NCI-H146 treated with DMSO at 0.1 percent for 48 hours (cell line): ENCODE measurements around the gene MSH4.
"Not testable (repeated sequence)": the region's sequence is repeated elsewhere in the genome, so short reads cannot be mapped to it uniquely, and the experiment has no call there.

Experiments used
- DNase-seq: peaks from one replicate; lab custom pipeline; 2025; ENCODE audit not compliant: unreplicated experiment; lab: John Stamatoyannopoulos, UW

The MSH4 gene

DNA sequence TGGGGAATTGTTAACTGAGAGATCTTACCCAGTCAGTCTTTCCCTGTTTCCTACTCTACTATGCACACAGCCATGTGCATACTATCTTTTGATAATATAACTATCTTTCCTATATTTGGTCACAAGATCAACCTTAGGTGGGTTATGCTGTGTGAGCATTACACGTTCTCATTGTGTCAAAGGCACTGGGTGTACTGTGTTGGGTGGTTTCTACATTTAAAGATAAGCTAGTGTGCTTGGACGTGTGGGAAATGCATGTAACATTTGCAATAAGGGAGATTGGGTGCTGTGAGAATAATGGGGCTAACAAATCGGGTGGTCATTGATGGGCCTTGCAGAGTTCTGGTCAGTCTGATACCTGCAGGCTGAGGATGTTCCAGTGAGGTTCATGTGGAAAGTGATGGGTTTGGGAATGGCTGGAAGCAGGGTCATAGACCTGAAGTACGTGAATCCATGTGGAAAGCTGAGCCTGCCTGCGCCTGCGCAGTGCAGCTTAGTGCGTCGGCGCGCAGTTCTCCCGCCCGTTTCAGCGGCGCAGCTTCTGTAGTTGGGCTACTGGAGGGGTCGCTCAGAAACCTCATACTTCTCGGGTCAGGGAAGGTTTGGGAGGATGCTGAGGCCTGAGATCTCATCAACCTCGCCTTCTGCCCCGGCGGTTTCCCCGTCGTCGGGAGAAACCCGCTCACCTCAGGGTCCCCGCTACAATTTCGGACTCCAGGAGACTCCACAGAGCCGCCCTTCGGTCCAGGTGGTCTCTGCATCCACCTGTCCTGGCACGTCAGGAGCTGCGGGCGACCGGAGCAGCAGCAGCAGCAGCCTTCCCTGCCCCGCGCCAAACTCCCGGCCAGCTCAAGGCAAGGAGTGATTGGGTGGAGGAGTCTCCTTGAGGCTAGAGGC lies at the start of gene MSH4:
MSH4 (plus strand) TSS at position 507 of the 897 bp plus-strand sequence; CDS start at position 611, 104 bp downstream.
- no peak for DNase-seq

DNA sequence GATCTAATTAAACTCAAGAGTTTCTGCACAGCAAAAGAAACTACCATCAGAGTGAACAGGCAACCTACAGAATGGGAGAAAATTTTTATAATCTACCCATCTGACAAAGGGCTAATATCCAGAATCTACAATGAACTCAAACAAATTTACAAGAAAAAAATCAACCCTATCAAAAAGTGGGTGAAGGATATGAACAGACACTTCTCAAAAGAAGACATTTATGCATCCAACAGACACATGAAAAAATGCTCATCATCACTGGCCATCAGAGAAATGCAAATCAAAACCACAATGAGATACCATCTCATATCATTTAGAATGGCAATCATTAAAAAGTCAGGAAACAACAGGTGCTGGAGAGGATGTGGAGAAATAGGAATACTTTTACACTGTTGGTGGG lies 39.5 kb upstream of the MSH4 start:
- DNase-seq: not testable (repeated sequence)

GRCh38 chr1:75758543-75758942 lies 38.1 kb upstream of the MSH4 start:
- DNase-seq: not testable (repeated sequence)

GRCh38 chr1:75764057-75764655 lies 32.5 kb upstream of the MSH4 start:
- no peak for DNase-seq

- no peak for DNase-seq
Observed at GRCh38 chr1:75765697-75766355, 30.9 kb upstream of the MSH4 start.

- DNase-seq: no peak
Observed at GRCh38 chr1:75768016-75768415, 28.7 kb upstream of the MSH4 start.

DNA sequence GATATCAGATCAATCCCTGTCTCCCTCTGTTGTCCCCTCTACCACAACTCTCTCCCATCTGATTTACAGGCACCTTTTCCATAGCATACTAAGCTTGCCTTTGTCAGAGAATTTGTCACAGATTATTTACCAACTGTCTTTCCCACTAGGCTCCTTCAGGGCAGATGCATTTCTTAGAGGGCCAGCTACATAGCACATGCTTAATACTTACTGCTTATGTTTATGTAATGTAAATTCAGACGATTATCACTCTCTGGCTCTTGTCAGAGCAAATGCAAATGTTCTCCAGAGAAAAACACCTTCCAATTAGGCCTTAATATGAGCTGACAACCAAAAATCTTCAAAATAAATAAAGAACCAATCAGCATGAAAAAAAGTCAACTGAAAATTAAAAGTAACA lies 25.9 kb upstream of the MSH4 start:
- DNase-seq: no peak

DNA sequence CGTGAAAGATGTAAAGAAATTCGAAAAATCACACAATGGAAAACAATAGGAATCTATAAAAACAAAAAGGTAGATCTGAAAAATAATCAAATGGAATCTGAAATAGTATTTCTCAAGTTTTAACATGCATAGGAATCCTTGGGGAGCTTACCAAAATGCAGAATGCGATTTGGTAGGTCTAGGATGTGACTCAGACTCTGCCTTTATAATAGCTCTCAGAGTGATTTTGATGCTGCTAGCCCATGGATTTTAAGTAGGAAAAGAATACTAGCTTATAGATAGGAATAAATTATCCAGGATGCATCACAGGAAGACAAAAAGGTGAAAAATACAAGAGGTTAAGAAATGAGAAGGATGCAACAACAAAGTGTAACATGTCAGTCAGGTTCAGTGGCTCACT lies 24.7 kb upstream of the MSH4 start:
- no peak for DNase-seq

DNA sequence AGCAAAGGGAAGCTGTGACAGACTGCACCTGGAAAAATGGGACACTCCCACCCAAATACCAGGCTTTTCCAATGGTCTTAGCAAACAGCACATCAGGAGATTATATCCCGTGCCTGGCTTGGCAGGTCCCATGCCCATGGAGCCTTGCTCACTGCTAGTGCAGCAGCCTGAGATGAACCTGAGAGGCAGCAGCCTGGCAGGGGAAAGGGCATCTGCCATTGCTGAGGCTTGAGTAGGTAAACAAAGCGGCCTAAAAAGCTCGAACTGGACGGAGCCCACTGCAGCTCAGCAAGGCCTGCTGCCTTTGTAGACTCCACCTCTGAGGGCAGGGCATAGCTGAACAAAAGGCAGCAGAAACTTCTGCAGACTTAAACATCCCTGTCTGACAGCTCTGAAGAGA lies 18.9 kb upstream of the MSH4 start:
- not testable (repeated sequence) for DNase-seq

GRCh38 chr1:75778694-75779093 lies 18.0 kb upstream of the MSH4 start:
- DNase-seq: not testable (repeated sequence)

DNA sequence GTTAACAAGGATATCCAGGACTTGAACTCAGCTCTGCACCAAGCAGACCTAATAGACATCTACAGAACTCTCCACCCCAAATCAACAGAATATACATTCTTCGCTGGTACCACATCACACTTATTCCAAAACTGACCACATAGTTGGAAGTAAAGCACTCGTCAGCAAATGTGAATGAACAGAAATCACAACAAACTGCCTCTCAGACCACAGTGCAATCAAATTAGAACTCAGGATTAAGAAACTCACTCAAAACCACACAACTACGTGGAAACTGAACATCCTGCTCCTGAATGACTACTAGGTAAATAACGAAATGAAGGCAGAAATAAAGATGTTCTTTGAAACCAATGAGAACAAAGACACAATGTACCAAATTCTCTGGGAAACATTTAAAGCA lies 16.5 kb upstream of the MSH4 start:
- not testable (repeated sequence) for DNase-seq

DNA sequence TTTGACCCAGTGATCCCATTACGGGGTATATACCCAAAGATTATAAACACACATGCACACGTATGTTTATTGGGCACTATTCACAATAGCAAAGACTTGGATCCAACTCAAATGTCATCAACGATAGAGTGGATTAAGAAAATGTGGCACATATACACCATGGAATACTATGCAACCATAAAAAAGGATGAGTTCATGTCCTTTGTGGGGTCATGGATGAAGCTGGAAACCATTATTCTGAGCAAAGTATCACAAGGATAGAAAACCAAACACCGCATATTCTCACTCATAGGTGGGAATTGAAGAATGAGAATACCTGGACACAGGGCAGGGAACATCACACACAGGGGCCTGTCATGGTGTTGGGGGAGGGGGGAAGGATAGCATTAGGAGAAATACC lies 12.8 kb upstream of the MSH4 start:
- DNase-seq: not testable (repeated sequence)

- DNase-seq: no peak
Observed at GRCh38 chr1:75785320-75785982, 11.2 kb upstream of the MSH4 start.

- DNase-seq: peak; percentile 94
Observed at GRCh38 chr1:75785983-75786853, 10.5 kb upstream of the MSH4 start, which contains the start of gene RABGGTB. TSS of gene RABGGTB (plus strand) at chr1:75786256. CDS start at chr1:75786272, 16 bp downstream.

- no peak for DNase-seq
Observed at GRCh38 chr1:75786901-75787493, 9.7 kb upstream of the MSH4 start.

DNA sequence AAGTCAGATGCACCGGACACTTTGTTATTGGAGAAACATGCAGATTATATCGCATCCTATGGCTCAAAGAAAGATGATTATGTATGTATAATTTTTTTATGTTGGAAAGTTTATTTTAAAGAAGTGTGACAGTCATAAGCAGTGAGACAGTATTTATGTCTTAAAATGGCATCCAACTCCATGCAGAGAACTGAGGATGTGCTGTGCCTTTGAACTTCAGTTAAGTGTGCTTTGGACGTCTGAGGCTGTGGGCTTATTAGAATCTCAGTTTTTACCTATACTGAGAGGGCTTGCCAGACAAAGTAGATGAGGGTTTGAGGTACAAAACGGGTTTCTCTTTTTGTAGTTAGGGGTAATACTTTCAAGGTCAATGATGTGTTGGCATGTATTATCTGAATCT lies 9.2 kb upstream of the MSH4 start:
- DNase-seq: no peak

DNA sequence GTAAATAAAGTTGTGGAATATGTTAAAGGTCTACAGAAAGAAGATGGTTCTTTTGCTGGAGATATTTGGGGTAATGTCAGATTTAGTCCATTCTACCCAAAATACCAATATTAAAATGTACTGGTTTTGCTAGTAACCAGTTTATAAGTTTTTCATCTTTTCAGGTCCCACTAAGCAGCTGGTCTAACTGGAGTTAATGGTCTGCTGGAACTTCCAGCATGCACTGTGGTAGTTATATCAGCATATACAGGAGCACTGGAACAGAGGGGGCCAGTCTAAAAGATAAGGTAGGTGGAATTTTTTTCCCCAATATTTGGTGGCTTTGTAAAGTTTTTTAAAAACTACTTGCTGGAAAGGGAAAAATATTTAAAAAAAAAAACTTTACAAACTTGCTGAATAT lies 6.7 kb upstream of the MSH4 start:
- no peak for DNase-seq

DNA sequence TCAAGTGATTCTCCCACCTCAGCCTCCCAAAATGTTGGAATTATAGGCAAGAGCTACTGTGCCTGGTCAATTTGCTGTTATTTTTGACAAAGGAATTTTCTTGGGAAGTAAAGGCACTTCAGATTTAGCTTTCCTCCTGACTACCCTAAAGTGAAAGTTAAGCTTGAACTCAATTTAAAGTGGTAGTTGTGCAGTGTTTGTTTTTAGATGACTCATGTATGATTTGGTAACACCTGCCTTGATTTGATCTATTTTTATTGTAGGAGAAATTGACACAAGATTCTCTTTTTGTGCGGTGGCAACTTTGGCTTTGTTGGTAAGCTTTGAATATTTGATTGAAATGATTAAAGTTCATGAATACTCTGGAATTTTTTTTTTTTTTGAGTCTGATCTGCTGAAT lies 5.7 kb upstream of the MSH4 start:
- peak; percentile 10 for DNase-seq

GRCh38 chr1:75792091-75792490 lies 4.6 kb upstream of the MSH4 start:
- no peak for DNase-seq

GRCh38 chr1:75794382-75794781 lies 2.3 kb upstream of the MSH4 start:
- DNase-seq: no peak
